ENCODE measurements around the gene EYA3. TPM values are rescaled to one million over a fixed set of nuclear protein-coding genes. Genes with fewer than 3 reads are reported as not detected.

Gene EYA3
- polyA plus RNA-seq, 1 donor = 16.5 TPM

DNA sequence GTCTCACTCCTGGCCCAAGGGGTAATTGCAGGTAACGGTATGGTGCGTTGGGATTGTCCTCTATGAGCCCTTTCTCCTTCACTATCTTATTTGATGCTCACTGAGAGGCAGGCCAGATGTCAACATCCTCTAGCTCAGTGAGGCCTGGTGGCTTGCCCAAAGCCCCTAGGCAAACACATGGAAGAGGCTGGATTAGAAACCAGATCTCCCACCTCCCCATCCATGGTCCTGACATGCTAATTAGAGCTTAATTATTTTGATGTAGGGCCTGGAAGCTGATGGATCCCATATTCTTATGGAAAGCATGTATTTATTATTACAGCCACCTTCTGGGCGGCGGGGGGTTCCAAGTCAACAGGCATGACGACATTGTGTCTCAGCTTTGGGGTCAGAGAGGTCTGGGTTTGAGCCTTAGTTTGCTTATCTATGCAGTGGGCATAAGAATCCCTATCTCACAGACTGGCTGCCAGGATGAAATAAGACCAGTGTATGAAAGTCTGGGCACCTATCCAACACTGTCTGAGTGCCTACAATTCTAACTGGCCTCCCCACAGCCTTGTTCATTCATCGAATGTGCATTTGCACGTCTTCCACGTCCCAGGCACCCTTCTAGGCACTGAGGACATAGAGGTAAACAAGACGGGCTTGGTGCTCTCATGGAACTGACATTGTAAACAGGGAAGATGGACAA is 147.4 kb downstream of the EYA3 start:
- no peak for DNase-seq (ENCODE audit: low read depth)

DNA sequence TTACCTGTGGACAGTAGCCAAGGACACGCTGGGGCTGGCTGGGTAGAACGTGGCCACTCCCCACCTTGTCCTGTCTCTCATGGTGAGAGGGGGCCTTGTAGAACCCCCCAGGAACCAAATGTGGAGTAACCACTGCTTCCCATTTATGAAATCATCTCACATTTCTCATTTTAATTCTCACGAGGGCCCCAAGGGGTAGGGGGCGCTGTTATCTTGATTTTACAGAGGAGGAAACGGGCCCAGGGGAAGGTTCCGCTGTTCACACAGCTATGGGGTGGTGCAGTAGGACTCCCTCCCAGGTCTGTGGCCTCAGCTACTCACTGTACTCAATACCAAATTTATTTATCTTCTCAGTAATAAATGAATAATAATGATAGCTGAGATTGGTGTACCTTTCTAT is 148.1 kb downstream of the EYA3 start:
- no peak for DNase-seq (ENCODE audit: low read depth)

DNA sequence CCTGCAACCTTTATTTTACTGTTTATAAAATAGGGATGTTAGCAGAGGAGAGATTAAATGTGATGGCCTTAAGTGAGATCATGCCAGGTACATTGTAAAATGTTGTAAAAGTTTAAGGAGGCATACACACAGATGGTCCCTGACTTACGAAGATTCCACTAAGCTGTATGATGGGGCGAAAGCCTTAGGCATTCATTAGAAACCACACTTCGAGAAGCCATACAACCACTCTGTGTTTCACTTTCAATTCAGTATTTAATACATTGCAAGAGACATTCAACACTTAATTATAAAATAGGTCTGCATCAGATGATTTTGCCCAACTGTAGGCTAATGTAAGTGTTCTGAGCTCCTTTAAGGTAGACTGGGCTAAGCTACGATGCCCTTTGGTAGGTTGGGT is 149.9 kb downstream of the EYA3 start:
- no peak for DNase-seq (ENCODE audit: low read depth)

GRCh38 chr1:27937524-27937836 is 150.9 kb downstream of the EYA3 start:
- DNase-seq (ENCODE audit: low read depth) = no peak

DNA sequence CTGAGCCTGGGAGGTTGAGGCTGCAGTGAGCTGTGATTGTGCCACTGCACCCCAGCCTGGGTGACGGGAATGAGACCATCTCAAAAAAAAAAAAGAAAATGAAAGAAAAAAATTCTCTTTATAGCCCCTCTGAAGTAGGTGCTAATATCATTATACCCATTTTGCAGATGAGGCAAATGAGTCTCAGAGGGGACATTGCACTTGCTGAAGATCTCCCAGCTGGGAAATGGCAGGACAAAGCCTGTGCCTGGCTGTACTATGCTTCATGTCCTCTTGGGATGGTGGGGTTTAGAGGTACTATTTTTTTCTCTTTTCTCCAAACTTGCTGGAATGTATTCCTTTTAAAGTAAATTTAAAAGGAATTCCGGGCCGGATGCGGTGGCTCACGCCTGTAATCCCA is 152.0 kb downstream of the EYA3 start:
- no peak for DNase-seq (ENCODE audit: low read depth)

- DNase-seq (ENCODE audit: low read depth) = no peak
Observed at GRCh38 chr1:27935721-27936120, 152.7 kb downstream of the EYA3 start.

GRCh38 chr1:27934818-27935549 is 153.4 kb downstream of the EYA3 start, which contains the start of gene SMPDL3B:
SMPDL3B (plus strand) TSS chr1:27935000; CDS start chr1:27935184, 184 bp downstream.
- DNase-seq (ENCODE audit: low read depth) = no peak

DNA sequence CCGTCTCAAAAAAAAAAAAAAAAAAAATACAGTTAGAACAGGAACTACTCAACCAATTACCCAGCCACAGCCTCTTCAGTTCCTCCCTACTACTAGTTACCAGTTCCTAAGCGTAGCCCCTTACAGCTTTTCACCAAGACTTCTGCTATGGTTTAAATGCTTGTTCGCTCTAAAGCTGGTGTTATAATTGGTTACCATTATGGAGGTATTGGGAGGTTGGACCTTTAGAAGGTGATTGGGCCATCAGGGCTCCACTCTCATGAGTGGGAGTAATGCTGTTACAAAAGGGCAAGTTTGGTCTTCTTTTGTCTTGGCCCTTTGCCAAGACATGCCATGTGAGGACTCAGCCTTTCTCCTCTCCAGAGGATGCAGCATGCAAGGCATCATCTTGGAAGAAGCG is 156.7 kb downstream of the EYA3 start:
- DNase-seq (ENCODE audit: low read depth) = no peak

DNA sequence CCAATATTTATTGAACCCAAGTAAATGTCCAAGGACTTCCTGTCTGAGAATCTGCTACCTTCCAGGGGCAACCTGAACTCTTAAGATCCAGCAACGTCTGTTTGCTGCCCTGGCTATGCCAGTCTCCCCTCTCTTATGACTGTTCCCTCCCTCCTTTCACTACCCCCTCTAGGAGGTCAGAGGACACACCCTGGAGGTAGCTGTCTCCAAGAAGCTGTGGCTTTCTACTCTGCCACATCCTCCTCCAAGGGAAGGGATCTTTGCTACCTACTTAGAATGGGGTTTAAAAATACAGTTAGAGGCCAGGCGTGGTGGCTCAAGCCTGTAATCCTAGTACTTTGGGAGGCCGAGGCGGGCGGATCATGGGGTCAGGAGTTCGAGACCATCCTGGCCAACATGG is 157.2 kb downstream of the EYA3 start:
- DNase-seq (ENCODE audit: low read depth) = no peak

- no peak for DNase-seq (ENCODE audit: low read depth)
Observed at GRCh38 chr1:27928216-27928954, 160.0 kb downstream of the EYA3 start.

- DNase-seq (ENCODE audit: low read depth) = no peak
Observed at GRCh38 chr1:27922272-27922671, 166.1 kb downstream of the EYA3 start.

Other genes with a start within 250 kb of the EYA3 start
- 2.0 TPM for gene THEMIS2, start 216.1 kb downstream of the EYA3 start, polyA plus RNA-seq (ENCODE audit: insufficient read length)
- gene RPA2, start 174.0 kb downstream of the EYA3 start, polyA plus RNA-seq (ENCODE audit: insufficient read length) = 38.7 TPM
- 0.23 TPM for gene SMPDL3B, start 153.6 kb downstream of the EYA3 start, polyA plus RNA-seq (ENCODE audit: insufficient read length)
- 7.8 TPM for gene XKR8, start 128.6 kb downstream of the EYA3 start, polyA plus RNA-seq (ENCODE audit: insufficient read length)
- gene PTAFR, start 88.1 kb upstream of the EYA3 start, polyA plus RNA-seq (ENCODE audit: insufficient read length) = 1.7 TPM
- 76.7 TPM for gene DNAJC8, start 144.4 kb upstream of the EYA3 start, polyA plus RNA-seq (ENCODE audit: insufficient read length)
- gene ATP5IF1, start 147.5 kb upstream of the EYA3 start, polyA plus RNA-seq (ENCODE audit: insufficient read length) = 72.6 TPM
- 3.6 TPM for gene SESN2, start 170.9 kb upstream of the EYA3 start, polyA plus RNA-seq (ENCODE audit: insufficient read length)
- gene MED18, start 240.4 kb upstream of the EYA3 start, polyA plus RNA-seq (ENCODE audit: insufficient read length) = 12.2 TPM